Activated CD8-positive, alpha-beta memory T cell treated with anti-CD3 and anti-CD28 coated beads for 4 hours (primary cell): ENCODE data around the gene CECR2.
"Not testable (repeated sequence)": the region's sequence is repeated elsewhere in the genome, so short reads cannot be mapped to it uniquely, and the experiment has no call there.

ENCODE experiments used
- DNase-seq, 2 donors: peaks; one replicate each; pipeline ENCODE4 v3.0.0-alpha.2; 2020; ENCODE audit warnings: low read depth in 2 of 2

Gene CECR2

DNA sequence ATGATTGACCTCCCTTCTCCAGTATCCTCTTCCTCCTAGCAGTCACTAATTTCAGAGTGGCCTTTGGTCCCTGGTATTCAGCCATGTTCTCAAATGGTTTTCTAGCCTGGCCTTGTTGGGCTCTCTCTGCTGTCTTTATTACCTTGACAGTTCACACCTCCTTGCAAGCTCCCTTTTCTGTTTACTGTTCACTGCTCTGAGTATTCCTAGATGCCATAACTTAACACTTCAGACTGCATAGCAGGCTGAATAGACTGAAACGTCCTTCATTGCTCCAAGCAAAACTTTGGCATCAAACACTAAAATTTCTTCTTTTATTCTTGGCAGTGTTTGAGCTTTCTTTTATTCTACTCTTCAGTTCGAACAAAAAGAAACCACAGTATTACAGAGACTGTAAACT lies 144.4 kb downstream of the CECR2 start:
- no peak for DNase-seq

DNA sequence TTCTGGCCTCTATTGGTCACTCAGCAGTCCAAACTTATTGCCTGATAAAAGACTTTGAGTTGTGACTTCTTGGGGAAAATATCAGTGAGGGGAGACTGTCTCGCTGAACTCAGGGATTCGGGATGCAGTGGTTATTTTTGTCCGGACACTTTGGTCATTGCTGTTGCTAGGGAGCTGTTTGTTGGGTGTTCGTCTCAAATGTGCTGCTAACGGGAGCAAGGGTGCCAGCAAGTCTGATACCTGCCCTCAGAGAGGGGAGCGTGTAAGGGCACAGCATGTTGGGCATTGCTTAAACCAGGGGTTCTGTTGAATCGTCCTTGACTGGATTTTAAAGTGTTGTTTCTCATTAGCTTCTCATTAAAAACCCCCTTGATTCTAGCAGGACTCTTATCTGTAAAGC lies 144.8 kb downstream of the CECR2 start:
- no peak for DNase-seq

DNA sequence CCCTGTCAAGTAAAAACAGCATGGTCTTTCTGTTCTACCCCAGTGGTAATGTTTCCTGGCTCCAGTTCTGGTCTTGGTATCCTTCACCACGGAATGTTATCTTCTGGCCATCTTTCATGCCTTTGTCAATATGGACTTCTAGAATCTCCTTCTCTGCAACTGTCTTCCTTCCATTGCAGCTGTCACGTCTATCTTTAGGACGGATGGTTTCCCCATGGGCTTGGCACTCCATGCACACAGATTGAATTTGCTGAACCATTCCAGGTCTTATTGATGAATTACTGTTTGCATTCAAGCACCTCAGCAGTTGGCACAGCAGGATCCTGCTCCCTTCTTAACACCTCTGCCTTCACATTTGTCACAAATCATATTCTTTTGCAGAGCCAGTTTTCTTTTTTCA lies 149.1 kb downstream of the CECR2 start:
- no peak for DNase-seq

DNA sequence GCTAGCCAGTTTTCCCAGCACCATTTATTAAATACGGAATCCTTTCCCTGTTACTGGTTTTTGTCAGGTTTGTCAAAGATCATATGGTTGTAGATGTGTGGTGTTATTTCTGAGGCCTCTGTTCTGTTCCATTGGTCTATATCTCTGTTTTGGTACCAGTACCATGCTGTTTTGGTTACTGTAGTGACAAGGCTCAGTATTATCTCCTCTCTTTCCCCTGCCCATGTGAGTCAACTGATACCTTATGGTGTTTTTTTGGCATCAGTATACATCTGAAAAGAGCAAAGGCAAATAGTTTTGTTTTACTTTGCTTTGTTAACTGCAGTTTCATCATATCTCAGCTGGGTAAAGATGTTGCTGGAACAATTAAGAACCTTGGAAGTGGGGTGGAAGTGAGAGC lies 152.7 kb downstream of the CECR2 start:
- not testable (repeated sequence) for DNase-seq

DNA sequence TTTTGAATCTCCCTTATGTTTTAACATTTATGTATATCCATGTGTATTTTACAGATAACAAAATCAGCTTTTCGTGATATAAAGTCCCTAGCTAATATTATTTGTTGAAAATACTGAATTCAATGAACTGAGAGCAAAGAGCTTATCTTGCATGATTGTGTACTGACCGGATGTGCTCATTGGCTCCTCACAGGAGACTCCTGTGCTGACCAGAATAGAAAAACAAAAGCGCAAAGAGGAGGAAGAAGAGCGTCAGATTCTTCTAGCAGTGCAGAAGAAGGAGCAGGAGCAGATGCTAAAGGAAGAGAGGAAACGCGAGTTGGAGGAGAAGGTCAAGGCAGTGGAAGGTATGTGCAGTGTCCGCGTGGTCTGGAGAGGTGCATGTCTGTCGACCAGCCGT lies 154.7 kb downstream of the CECR2 start:
- no peak for DNase-seq

DNA sequence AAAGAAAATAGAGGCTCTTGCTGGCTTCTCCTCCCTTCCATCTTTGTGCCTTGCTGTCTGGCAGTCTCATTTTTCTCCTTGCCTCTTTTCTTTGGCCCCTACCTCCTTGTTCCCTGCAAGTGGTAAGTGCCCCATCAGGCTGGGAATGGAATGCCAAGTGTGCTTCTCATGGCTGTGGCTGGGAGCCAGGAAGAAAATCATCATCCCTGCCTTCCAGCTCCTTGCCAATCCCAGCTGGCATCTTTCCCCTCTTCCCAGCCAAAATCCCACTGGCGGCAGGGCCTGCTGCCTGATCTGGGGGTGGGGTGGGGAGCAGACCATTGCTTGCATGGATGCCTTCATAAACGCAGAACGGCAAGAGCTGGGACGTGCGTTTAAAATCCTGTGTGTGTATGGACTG lies 167.0 kb downstream of the CECR2 start:
- DNase-seq = no peak

DNA sequence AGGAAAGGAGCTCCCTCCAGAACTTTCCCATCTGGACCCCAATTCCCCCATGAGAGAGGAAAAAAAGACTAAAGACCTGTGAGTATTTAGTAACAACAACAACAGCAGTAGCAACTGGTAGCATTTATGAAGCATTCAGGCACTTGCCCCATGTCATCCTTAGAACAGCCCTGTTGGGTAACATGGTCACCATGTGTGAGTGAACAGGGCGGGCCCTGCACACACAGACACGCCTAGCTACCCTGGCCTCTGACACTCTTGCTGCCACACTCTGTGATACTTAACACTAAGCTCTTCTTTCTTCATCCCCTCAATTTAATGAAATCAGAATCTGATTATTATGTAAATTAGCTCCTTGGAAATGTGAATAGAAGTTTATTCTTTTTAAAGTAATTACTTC lies 167.9 kb downstream of the CECR2 start:
- no peak for DNase-seq

DNA sequence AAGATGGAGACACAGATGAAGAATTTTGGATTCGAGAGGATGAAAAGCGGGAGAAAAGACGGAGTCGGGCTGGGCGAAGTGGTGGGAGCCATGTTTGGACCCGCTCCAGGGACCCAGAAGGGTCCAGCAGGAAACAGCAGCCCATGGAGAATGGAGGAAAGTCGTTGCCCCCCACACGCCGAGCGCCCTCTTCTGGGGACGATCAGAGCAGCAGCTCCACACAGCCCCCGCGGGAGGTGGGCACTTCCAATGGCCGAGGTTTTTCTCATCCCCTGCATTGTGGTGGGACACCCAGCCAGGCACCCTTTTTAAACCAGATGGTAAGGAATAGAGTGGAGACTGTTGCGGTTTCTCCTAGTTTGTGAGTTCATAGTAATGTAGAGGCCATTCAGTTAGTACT lies 171.2 kb downstream of the CECR2 start:
- DNase-seq = no peak

DNA sequence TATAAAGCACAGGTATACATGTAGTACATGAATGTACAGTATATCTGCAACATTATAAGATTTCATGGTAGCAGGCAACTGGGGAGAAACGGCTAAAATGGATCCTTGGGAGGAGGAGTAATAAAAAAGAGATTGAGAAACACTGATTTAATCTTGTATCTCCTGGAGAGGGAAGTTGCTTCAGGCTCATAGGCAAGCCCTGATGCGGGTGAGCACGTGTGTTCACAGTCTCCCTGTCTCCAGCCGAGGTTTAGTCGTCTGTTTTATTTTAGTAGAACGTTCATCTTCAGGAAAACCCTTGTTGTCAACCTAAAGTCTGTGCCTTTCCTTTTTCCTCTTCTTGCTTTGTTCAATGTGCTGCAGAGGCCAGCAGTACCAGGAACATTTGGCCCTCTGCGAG lies 172.2 kb downstream of the CECR2 start:
- no peak for DNase-seq

DNA sequence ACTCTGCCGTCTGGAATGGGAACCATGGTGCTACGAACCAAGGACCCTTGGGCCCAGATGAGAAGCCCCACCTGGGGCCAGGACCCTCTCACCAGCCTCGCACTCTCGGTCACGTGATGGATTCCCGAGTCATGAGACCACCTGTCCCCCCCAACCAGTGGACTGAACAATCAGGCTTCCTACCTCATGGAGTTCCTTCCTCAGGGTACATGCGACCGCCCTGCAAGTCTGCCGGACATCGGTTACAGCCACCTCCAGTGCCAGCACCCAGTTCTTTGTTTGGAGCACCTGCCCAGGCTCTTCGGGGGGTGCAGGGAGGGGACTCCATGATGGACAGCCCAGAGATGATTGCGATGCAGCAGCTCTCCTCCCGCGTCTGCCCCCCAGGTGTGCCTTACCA lies 173.2 kb downstream of the CECR2 start:
- no peak for DNase-seq

DNA sequence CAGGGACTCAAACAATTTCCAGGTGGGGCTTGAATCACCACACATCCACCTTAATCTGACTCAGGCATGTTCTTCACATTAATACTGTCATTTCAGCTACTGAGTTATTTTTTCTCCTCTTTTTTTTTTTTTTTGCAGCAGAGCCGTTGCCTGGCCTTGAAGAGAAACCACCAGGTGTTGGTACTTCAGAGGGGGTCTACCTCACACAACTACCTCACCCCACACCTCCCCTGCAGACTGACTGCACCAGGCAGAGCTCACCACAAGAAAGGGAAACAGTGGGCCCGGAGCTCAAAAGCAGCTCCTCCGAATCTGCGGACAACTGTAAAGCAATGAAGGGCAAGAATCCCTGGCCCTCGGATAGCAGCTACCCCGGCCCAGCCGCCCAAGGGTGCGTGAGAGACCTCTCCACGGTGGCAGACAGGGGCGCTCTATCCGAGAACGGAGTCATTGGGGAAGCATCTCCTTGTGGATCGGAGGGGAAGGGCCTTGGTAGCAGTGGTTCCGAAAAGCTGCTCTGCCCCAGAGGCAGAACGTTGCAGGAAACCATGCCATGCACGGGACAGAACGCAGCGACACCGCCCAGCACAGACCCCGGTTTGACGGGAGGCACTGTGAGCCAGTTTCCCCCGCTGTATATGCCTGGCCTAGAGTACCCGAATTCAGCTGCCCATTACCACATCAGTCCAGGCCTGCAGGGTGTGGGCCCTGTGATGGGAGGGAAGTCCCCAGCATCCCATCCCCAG lies 178.9 kb downstream of the CECR2 start:
- DNase-seq = no peak

DNA sequence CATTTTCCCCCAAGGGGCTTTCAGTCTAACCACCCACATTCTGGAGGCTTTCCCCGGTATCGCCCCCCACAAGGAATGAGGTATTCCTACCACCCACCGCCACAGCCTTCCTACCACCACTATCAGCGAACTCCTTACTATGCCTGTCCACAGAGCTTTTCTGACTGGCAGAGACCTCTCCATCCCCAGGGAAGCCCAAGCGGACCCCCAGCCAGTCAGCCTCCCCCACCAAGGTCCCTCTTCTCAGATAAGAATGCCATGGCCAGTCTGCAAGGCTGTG lies 179.4 kb downstream of the CECR2 start:
- no peak for DNase-seq

DNA sequence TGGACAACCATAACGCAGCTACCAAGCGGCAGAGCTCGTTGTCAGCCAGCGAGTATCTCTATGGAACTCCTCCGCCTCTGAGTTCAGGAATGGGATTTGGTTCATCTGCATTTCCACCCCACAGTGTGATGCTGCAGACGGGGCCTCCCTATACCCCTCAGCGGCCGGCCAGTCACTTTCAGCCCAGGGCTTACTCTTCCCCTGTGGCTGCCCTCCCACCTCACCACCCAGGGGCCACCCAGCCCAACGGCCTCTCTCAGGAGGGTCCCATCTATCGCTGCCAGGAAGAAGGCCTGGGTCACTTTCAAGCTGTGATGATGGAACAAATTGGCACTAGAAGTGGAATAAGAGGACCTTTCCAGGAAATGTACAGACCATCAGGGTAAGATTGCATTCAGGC lies 179.9 kb downstream of the CECR2 start:
- DNase-seq = no peak

DNA sequence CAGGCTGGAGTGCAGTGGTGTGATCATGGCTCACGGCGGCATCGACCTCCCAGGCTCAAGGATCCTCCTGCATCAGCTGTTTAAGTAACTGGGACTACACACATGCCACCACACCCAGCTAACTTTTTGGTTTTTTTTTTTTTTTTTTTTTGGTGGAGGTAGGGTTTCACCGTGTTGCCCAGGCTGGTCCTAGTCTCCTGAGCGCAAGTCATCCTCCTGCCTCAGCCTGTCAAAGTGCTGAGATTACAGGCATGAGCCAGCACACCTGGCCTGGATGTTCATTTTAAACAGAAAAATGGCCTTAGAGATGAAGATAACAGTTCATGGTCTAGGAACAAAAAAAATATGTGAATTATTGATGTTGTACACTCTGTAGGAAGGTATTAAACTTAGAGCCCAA lies 180.4 kb downstream of the CECR2 start:
- DNase-seq = no peak

DNA sequence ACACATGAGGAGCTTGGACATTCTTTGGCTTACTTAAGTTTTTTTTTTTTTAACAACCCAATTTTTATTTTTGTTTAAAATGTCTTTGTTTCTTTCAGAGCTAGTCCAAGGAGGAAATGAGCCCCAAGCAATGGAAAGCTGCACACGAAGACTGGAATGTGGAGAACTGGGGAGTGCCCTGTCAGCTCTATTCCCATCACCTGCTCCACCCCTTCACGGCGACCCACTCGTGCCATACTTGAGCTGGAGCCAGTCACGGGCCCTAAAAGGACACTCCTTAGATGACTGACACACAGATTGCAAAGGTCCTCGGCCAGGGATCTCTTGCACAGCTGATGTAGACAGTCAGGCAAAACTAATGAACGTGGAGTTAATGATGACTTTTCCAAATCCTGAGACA lies 183.5 kb downstream of the CECR2 start:
- DNase-seq = no peak

DNA sequence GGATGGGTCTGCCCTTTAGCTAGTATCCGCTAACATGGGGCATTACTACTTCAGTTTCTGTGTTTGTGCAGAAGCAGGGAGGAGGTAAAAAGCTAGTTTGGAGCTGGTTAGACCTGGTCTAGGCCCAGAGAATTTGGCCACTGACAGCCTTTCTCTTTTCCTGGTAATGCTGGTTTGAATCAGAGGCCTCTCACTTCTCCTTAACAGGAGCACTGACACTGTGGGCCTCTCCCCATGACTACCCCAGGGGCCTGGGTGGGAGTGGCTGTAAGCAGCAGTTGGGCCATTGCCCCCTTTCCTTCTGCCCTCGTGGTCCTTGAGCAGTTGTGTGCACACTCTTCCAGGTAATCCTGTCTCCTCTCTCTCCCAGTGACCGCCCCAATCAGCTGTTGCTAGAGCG lies 185.6 kb downstream of the CECR2 start:
- DNase-seq = no peak

DNA sequence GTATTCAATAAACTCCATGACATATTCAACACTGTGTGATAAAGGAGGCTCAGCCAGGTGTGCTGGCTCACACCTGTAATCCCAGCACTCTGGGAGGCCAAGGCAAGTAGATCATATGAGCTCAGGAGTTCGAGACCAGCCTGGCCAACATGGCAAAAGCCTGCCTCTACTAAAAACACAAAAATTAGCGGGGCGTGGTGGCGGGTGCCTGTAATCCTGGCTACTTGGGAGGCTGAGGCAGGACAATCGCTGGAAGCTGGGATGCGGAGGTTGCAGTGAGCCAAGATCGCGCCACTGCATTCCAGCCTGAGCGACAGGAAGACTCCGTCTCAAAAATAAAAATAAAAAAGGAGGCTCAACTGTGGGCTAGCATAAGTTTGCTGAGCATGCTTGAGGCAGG lies 189.9 kb downstream of the CECR2 start:
- DNase-seq = no peak

DNA sequence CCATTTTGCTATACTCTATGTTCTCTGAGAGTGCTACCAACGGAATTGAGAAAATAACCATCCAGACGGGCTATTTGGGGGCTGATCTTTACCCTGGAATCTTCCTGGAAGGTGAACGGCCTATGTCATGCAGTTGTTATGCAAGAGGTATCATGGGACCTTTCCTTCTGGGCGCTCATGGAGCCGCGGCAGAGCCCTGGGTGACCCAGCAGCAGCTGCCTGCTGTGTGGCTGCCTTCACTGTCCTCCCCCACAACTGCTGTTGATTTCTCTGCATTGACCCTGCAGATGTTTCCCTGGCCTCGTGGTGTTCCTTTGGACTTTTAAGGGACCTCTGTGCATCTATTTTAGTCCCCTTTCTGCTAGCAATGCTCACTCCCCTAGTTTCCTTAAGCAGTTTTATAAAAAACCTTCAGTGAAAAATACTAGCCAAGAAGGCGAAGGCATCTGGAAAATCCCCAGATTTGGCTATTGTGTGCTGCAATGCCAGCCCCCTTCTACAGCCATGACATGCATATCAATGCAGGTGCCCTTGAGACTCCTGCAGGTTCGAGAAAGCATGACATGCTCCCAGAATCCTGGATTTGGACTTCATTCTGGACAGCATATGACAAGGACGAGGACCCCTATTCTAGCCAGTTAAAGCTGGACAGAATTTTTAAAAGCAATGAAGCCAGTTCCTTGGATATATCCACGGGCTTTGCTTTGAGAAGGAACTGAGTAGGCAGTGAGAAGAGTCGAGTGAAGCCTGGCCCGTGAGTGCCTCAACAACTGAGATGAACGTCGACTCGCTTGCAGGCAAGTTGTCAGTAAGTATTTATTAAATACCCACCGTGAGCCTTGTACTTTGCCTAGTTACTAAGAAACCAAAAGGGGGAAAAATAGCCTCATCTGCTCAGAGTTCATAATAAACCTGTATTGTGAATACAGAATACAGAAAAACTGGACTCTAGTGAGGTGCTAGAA lies 193.9 kb downstream of the CECR2 start, which contains the start of gene SLC25A18:
Gene SLC25A18, plus strand, starts transcription at position 593 of the 965 bp plus-strand sequence. CDS start 16,447 bp downstream, outside the sequence.
- no peak for DNase-seq

DNA sequence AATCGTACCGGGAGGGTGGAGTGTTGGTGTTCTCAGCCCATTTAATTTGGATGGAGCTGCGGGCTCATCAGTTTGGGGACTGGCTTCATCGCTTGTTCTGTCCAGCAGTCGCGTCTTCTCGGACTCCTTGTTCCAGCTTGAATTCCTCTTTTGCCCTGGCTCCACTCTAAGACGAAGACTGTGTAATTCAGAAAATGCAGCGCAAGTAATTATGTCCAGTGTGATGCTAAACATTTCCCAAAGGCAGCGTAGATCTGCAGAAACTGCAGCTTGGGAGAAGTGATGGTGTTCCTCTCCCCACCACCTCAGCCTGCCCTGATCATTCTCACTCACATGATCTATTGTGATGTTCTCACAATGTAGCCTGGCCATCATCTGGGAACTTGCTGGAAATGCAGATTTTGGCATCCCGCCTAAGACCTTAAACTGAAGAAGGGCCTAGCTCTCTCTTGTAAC lies 194.7 kb downstream of the CECR2 start:
- no peak for DNase-seq

DNA sequence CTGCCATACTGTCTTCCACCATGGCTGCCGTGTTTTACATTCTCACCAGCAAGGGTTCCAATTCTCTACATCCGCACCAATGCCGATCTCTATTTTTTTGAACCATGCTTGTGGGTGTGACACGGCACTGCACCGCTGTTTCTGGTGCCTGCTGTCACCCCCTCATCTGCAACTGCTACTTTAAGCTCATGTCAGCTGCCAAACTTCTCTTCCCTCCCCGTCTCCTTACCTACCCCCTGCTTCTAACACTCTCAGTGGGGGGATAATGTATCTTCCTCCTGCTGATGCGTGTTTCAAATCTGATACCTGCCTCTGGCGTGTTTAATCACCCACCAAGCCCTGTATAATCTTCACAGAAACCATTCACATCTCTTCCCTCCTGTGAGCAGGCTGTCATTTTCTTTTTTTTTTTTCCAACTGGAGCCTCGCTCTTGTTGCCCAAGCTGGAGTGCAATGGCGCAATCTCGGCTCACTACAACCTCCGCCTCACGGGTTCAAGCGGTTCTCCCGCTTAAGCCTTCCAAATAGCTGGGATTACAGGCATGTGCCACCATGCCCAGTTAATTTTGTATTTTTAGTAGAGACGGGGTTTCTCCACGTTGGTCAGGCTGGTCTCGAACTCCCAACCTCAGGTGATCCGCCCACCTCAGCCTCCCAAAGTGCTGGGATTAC lies 196.9 kb downstream of the CECR2 start:
- not testable (repeated sequence) for DNase-seq

DNA sequence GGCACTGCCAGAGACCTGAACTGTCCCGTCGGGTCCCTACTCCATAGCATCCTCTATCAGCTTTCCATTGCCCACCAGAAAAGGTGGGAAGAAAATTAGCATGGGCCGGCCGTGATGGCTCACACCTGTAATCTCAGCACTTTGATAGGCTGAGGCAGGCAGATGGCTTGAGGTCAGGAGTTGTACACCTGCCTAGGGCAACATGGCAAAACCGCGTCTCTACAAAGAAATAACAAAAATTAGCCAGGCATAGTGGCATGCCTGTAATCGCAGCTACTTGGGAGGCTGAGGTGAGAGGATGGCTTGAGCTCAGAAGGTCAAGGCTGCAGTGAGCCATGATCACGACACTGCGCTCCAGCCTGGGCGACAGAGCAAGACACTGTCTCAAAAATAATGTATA lies 197.5 kb downstream of the CECR2 start:
- DNase-seq = no peak

DNA sequence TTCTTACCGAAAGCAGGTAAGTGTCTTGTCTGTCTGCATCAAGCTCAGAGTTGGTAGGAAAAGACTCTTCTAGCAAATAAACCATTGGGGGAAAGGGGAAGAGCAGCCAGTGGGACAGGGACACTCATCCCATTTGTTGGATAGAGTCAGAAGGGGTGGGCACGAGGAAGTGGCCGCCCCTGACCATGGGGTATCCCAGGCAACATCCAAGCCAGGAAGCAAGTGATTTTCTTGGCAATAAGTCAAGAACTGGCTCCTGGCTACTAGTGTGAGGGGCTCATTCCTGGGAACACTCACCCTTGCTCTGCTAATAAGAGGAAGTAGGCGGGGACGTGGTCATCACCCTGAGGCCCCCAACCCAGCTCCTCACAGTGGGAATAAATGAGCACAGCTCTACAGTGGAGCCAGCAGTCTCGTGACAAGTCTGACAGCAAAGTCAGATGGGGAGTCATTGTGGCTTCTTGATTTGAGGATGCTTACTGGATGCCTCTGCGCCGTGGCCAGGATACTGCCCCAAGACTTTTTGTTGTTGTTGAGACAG lies 200.8 kb downstream of the CECR2 start:
- no peak for DNase-seq
